ENCODE measurements around the gene WNT9A. TPM values are rescaled to one million over a fixed set of nuclear protein-coding genes. Genes with fewer than 3 reads are reported as not detected.

WNT9A gene
- total and polyA plus RNA-seq, 2 of the 4 experiments (the other 2 are of a cell fraction), result 0.18 to 0.36 TPM

DNA sequence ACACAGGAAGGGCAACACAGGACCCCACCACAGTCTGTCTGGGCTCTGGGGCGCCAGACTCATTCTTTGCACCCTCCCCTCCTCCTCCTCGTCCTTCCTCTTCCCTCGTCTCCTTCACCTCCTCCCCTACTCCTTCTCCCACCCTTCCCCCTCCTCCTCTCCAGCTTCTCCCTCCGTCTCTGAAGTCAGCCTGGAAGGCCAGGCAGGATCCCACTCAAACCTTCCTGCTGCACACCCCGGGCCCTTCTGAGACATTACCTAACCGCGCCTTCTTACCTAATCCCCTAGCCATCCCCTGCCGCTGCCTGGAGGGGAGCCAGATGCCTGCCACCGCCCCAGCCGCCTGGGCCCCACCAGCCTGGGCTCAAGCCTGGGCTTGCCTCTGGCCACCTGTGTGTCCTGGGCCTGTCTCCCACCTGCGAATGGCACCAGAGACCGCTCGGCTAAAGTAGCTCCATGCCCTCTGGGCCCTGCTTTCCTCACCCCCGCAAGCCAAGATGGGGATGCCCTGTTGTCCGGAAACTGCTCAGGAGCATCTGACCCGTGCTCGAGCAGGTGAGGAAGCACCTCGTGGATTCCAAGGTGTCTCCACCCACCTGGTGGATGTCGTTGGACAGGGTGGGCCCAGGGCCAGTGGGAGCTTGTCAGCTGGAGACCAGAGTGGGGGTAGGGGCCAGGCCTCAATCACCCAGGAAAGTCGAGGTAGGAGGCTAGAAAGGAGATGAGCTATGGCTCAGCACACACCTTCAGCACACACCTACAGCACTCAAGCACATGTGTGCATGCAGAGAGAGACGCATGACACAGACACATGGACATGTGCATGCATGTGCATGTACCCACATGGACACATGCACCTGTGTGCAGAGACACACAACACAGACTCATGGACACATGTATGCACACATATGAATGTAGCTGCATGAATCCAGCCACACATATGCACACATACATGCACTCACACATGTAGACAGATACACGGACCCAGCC is 31.9 kb downstream of the WNT9A start (continued):
- TF ChIP-seq RCOR1 (IDR thresholded peaks at IDR 0.05; ENCODE audit: insufficient replicate concordance, low read length) (no peak), CHD1 (IDR thresholded peaks at IDR 0.05; ENCODE audit: low read depth, low read length) (no peak)

DNA sequence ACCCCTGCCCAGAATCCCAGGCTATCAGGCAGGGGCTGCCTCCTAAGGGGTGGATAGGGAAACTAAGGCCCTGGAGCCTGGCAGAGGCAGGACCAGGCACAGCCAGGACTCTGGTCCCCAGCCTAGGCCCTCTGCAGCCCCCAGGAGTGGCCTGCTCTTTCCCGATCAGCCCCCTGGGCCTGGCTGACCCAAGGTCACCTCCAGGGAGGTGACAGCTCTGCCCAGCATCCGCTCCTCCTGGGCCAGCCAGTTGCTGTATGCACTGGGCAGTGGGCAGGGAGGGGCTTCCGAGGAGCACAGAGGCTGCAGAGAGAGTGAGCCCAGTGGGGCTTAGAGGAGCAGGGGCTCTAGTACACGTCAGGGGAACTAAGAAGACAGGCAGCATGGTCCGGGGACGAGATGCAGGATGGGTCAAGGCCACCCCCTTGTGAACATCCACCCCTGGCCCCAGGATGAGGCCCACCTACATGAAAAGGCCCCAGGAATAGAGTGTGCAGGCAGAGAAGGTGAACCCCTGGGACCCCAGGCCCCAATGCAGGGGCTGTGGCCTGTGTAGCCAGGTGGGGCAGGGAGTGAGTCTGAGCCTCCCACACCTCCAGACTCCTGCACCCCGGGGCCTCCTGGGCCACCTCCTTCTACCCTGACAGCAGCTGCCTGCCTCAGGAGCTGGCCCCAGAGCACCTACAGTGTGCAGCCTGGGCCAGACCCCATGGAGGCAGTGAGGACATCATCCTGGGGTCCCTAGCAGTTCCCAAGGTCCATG is 32.8 kb downstream of the WNT9A start:
- no peak overlapping the region for H3K23ac ChIP-seq (ENCODE audit: low read depth, low read length)
- no peak overlapping the region for H2BK15ac ChIP-seq (ENCODE audit: low read depth, low read length)
- H3K4me1 ChIP-seq (ENCODE audit: control insufficient read depth, insufficient read depth, low read length), result no peaks in the 10 kb centered on the region
- DNase-seq (no peak), ATAC-seq (ENCODE audit: low read depth) (no peak)
- no peak overlapping the region for H3K27ac ChIP-seq (ENCODE audit: insufficient read depth, low read length)
- H3K9ac ChIP-seq (ENCODE audit: low read depth, low read length), result no peak overlapping the region
- H3K79me1 ChIP-seq (ENCODE audit: low read depth in 1 of 2, low read length in 2 of 2), result no peaks in the 10 kb centered on the region
- ChIA-PET POLR2A (ENCODE audit: unreplicated experiment) (no interaction called here), CTCF (no interaction called here)
- H2AK9ac ChIP-seq (replicated peaks; ENCODE audit: low read depth, low read length, poor library complexity), result no peak overlapping the region
- no peaks in the 10 kb centered on the region for H3K9me1 ChIP-seq (ENCODE audit: insufficient read depth, low read length)
- no peak overlapping the region for H3K14ac ChIP-seq (replicated peaks; ENCODE audit: low read depth, low read length)
- no peak overlapping the region for H3K18ac ChIP-seq (ENCODE audit: low read depth, low read length)
- H3K56ac ChIP-seq (ENCODE audit: extremely low read depth, insufficient read depth, low read length), result no peak overlapping the region
- in situ Hi-C loops (cut with MboI; ENCODE audit: low sequenced_read_pairs) (no loop called here), dilution Hi-C loops (cut with HindIII; ENCODE audit: low sequenced_read_pairs, unreplicated experiment) (no loop called here), intact Hi-C loops (cut with micrococcal nuclease) (no loop called here)
- no peak overlapping the region for H2BK20ac ChIP-seq (ENCODE audit: low read depth, low read length)
- H4K8ac ChIP-seq (ENCODE audit: low read depth in 2 of 2, low read length in 2 of 2), result no peak overlapping the region
- H2BK5ac ChIP-seq (ENCODE audit: low read depth, low read length, poor library complexity, severe bottlenecking), result no peak overlapping the region
- no TSS peak for BruUV-seq (replicated peaks)
- no peak overlapping the region for H3K4ac ChIP-seq (ENCODE audit: low read depth, low read length)
- no peak overlapping the region for H2AK5ac ChIP-seq (ENCODE audit: low read depth, low read length)
- peaks cover 12% of the 10 kb centered on the region for H3K27me3 ChIP-seq (ENCODE audit: control insufficient read depth, insufficient read depth, low read length)
- no peaks in the 10 kb centered on the region for H3K36me3 ChIP-seq (ENCODE audit: control insufficient read depth, insufficient read depth, low read length)
- H3K9me3 ChIP-seq (ENCODE audit: control insufficient read depth, insufficient read depth, low read length), result no peaks in the 10 kb centered on the region
- H2AFZ ChIP-seq (replicated peaks; ENCODE audit: low read length, poor library complexity), result no peak overlapping the region
- no CpG with 5 or more reads among the region's 7 CpGs for WGBS, 2 experiments (ENCODE audit: extremely low coverage in 2 of 2, insufficient read length in 1 of 2)
- H4K20me1 ChIP-seq (ENCODE audit: insufficient read depth, low read length), result no peaks in the 10 kb centered on the region
- H3K4me3 ChIP-seq (ENCODE audit: insufficient read depth, low read depth, low read length), result no peak overlapping the region
- H3K4me2 ChIP-seq (ENCODE audit: low read depth, low read length), result no peak overlapping the region
- no peak overlapping the region for H2BK120ac ChIP-seq (ENCODE audit: low read depth, low read length)
- H4K5ac ChIP-seq (ENCODE audit: low read depth, low read length), result no peak overlapping the region
- H4K91ac ChIP-seq (ENCODE audit: insufficient read depth, low read depth, low read length), result no peak overlapping the region
- no peak for TF ChIP-seq RFX5 (IDR thresholded peaks at IDR 0.05; ENCODE audit: low read depth, low read length)
- no peak for TF ChIP-seq RCOR1 (IDR thresholded peaks at IDR 0.05; ENCODE audit: insufficient replicate concordance, low read length)
- no peak for TF ChIP-seq FOS (IDR thresholded peaks at IDR 0.05; ENCODE audit: low read depth, low read length)
- TF ChIP-seq, protein P1, sequence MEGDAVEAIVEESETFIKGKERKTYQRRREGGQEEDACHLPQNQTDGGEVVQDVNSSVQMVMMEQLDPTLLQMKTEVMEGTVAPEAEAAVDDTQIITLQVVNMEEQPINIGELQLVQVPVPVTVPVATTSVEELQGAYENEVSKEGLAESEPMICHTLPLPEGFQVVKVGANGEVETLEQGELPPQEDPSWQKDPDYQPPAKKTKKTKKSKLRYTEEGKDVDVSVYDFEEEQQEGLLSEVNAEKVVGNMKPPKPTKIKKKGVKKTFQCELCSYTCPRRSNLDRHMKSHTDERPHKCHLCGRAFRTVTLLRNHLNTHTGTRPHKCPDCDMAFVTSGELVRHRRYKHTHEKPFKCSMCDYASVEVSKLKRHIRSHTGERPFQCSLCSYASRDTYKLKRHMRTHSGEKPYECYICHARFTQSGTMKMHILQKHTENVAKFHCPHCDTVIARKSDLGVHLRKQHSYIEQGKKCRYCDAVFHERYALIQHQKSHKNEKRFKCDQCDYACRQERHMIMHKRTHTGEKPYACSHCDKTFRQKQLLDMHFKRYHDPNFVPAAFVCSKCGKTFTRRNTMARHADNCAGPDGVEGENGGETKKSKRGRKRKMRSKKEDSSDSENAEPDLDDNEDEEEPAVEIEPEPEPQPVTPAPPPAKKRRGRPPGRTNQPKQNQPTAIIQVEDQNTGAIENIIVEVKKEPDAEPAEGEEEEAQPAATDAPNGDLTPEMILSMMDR (conservative IDR thresholded peaks at IDR 0.05; ENCODE audit: low read depth, low read length), result no peak
- no peak for TF ChIP-seq NFE2L2 (IDR thresholded peaks at IDR 0.05; ENCODE audit: low read depth, low read length)
- no peak for TF ChIP-seq ELK1 (IDR thresholded peaks at IDR 0.05; ENCODE audit: borderline replicate concordance, low read depth, low read length)
- no peak for TF ChIP-seq MXI1 (IDR thresholded peaks at IDR 0.05; ENCODE audit: borderline replicate concordance, low read depth, low read length)
- TF ChIP-seq CEBPB (IDR thresholded peaks at IDR 0.05; ENCODE audit: low read depth, low read length), result no peak
- TF ChIP-seq MAZ (IDR thresholded peaks at IDR 0.05; ENCODE audit: borderline replicate concordance, low read depth, low read length), result no peak
- no peak for TF ChIP-seq SMC3 (IDR thresholded peaks at IDR 0.05; ENCODE audit: low read depth, low read length)
- TF ChIP-seq RAD21 (IDR thresholded peaks at IDR 0.05; ENCODE audit: low read length), result no peak
